Measurements from ENCODE around the gene PTGIR. TPM values are rescaled to one million over a fixed set of nuclear protein-coding genes. Genes with fewer than 3 reads are reported as not detected.

Gene PTGIR
- total and polyA plus RNA-seq, 2 of the 4 experiments (the other 2 are of a cell fraction), result 0.54 to 5.3 TPM

- H3K9me1 ChIP-seq (ENCODE audit: insufficient read depth, low read length), result no peaks in the 10 kb centered on the region
- H3K9me3 ChIP-seq (ENCODE audit: control insufficient read depth, insufficient read depth, low read length), result no peaks in the 10 kb centered on the region
- H3K4me3 ChIP-seq (ENCODE audit: insufficient read depth, low read depth, low read length), result no peak overlapping the region
- H2BK20ac ChIP-seq (ENCODE audit: low read depth, low read length), result no peak overlapping the region
- peaks cover 3 to 55% of the 10 kb centered on the region in 2 experiments; a peak in 3 of 4 replicates for H3K79me1 ChIP-seq (ENCODE audit: low read depth in 1 of 2, low read length in 2 of 2)
- ChIA-PET POLR2A (ENCODE audit: unreplicated experiment) (no interaction called here), CTCF (no interaction called here)
- H2AK9ac ChIP-seq (replicated peaks; ENCODE audit: low read depth, low read length, poor library complexity), result no peak overlapping the region
- in situ Hi-C loops (cut with MboI; ENCODE audit: low sequenced_read_pairs) (no loop called here), intact Hi-C loops (cut with micrococcal nuclease) (no loop called here), dilution Hi-C loops (cut with HindIII; ENCODE audit: low sequenced_read_pairs, unreplicated experiment) (no loop called here)
- H3K56ac ChIP-seq (ENCODE audit: extremely low read depth, insufficient read depth, low read length), result no peak overlapping the region
- H3K36me3 ChIP-seq (ENCODE audit: control insufficient read depth, insufficient read depth, low read length), result peaks cover 55% of the 10 kb centered on the region
- no peak overlapping the region for H3K4ac ChIP-seq (ENCODE audit: low read depth, low read length)
- WGBS, 2 experiments (ENCODE audit: extremely low coverage in 2 of 2, insufficient read length in 1 of 2), result 82% methylated on average over 10 of the region's 27 CpGs; no CpG with 5 or more reads in 1 of the 2 experiments
- no peak overlapping the region for H3K9ac ChIP-seq (ENCODE audit: low read depth, low read length)
- peaks cover 51% of the 10 kb centered on the region for H4K20me1 ChIP-seq (ENCODE audit: insufficient read depth, low read length)
- H3K18ac ChIP-seq (ENCODE audit: low read depth, low read length), result no peak overlapping the region
- no peak overlapping the region for H3K23ac ChIP-seq (ENCODE audit: low read depth, low read length)
- H4K8ac ChIP-seq (ENCODE audit: low read depth in 2 of 2, low read length in 2 of 2), result no peak overlapping the region
- H3K14ac ChIP-seq (replicated peaks; ENCODE audit: low read depth, low read length), result no peak overlapping the region
- ATAC-seq (ENCODE audit: low read depth) (no peak), DNase-seq (no peak)
- TF ChIP-seq POLR2A (IDR thresholded peaks at IDR 0.05; ENCODE audit: low read depth, low read length) (no peak), RFX5 (IDR thresholded peaks at IDR 0.05; ENCODE audit: low read depth, low read length) (no peak), MAFK (IDR thresholded peaks at IDR 0.05; ENCODE audit: low read depth, low read length) (no peak), MAZ (IDR thresholded peaks at IDR 0.05; ENCODE audit: borderline replicate concordance, low read depth, low read length) (no peak), CTCF (conservative IDR thresholded peaks at IDR 0.05; ENCODE audit: low read depth, low read length) (no peak), MXI1 (IDR thresholded peaks at IDR 0.05; ENCODE audit: borderline replicate concordance, low read depth, low read length) (no peak), RCOR1 (IDR thresholded peaks at IDR 0.05; ENCODE audit: insufficient replicate concordance, low read length) (no peak), BHLHE40 (IDR thresholded peaks at IDR 0.05; ENCODE audit: low read depth, low read length) (no peak), SMC3 (IDR thresholded peaks at IDR 0.05; ENCODE audit: low read depth, low read length) (no peak), CEBPB (IDR thresholded peaks at IDR 0.05; ENCODE audit: low read depth, low read length) (no peak), NFE2L2 (IDR thresholded peaks at IDR 0.05; ENCODE audit: low read depth, low read length) (no peak), USF2 (IDR thresholded peaks at IDR 0.05; ENCODE audit: low read depth, low read length) (no peak), FOS (IDR thresholded peaks at IDR 0.05; ENCODE audit: low read depth, low read length) (no peak), RAD21 (IDR thresholded peaks at IDR 0.05; ENCODE audit: low read length) (no peak), ELK1 (IDR thresholded peaks at IDR 0.05; ENCODE audit: borderline replicate concordance, low read depth, low read length) (no peak), CHD1 (IDR thresholded peaks at IDR 0.05; ENCODE audit: low read depth, low read length) (no peak)
- H4K91ac ChIP-seq (ENCODE audit: insufficient read depth, low read depth, low read length), result no peak overlapping the region
- no peak overlapping the region for H3K27ac ChIP-seq (ENCODE audit: insufficient read depth, low read length)
- H4K5ac ChIP-seq (ENCODE audit: low read depth, low read length), result no peak overlapping the region
- peaks cover 5% of the 10 kb centered on the region for H3K4me1 ChIP-seq (ENCODE audit: control insufficient read depth, insufficient read depth, low read length)
- H3K27me3 ChIP-seq (ENCODE audit: control insufficient read depth, insufficient read depth, low read length), result no peaks in the 10 kb centered on the region
- no peak overlapping the region for H3K4me2 ChIP-seq (ENCODE audit: low read depth, low read length)
- no peak overlapping the region for H2AK5ac ChIP-seq (ENCODE audit: low read depth, low read length)
- H2BK120ac ChIP-seq (ENCODE audit: low read depth, low read length), result no peak overlapping the region
- no TSS peak for BruUV-seq (replicated peaks)
- H2BK5ac ChIP-seq (ENCODE audit: low read depth, low read length, poor library complexity, severe bottlenecking), result no peak overlapping the region
- no peak overlapping the region for H2BK15ac ChIP-seq (ENCODE audit: low read depth, low read length)
- no peak overlapping the region for H2AFZ ChIP-seq (replicated peaks; ENCODE audit: low read length, poor library complexity)
These were observed 16.1 kb downstream of the PTGIR start for GRCh38 chr19:46608581-46609345.
